Stimulated activated CD8-positive, alpha-beta memory T cell treated with anti-CD3 and anti-CD28 coated beads, Interleukin-15, amount 100 ng/mL, for 24 hours (primary cell): Measurements from ENCODE around the gene CDH22.

Experiments
- DNase-seq: peaks from one replicate; pipeline ENCODE4 v3.0.0-alpha.2; 2020; ENCODE audit warnings: low read depth

The CDH22 gene

GRCh38 chr20:46169245-46170171, 138.8 kb downstream of the CDH22 start:
- no peak for DNase-seq

GRCh38 chr20:46168438-46168837, 139.9 kb downstream of the CDH22 start:
- DNase-seq, result no peak

GRCh38 chr20:46167080-46167479, 141.2 kb downstream of the CDH22 start:
- DNase-seq, result no peak

- DNase-seq, result no peak
These were observed 144.0 kb downstream of the CDH22 start for GRCh38 chr20:46164254-46164653.

- no peak for DNase-seq
These were observed 146.4 kb downstream of the CDH22 start for GRCh38 chr20:46161921-46162320.

GRCh38 chr20:46160661-46161060, 147.6 kb downstream of the CDH22 start:
- DNase-seq, result no peak

GRCh38 chr20:46159101-46159897, 149.0 kb downstream of the CDH22 start:
- DNase-seq, result no peak

- no peak for DNase-seq
These were observed 149.8 kb downstream of the CDH22 start for GRCh38 chr20:46158476-46158987.

GRCh38 chr20:46157625-46158024, 150.7 kb downstream of the CDH22 start:
- no peak for DNase-seq

- no peak for DNase-seq
These were observed 151.2 kb downstream of the CDH22 start for GRCh38 chr20:46157076-46157592.

- DNase-seq, result no peak
These were observed 152.2 kb downstream of the CDH22 start for GRCh38 chr20:46156065-46156464.

- no peak for DNase-seq
These were observed 153.5 kb downstream of the CDH22 start for GRCh38 chr20:46154796-46155195.

- no peak for DNase-seq
These were observed 154.0 kb downstream of the CDH22 start for GRCh38 chr20:46154305-46154704.

- DNase-seq, result no peak
These were observed 155.3 kb downstream of the CDH22 start for GRCh38 chr20:46152824-46153586.

- no peak for DNase-seq
These were observed 156.4 kb downstream of the CDH22 start for GRCh38 chr20:46151936-46152335.

GRCh38 chr20:46150943-46151342, 157.4 kb downstream of the CDH22 start:
- no peak for DNase-seq

- no peak for DNase-seq
These were observed 159.7 kb downstream of the CDH22 start for GRCh38 chr20:46148313-46149208.

GRCh38 chr20:46145713-46146112, 162.6 kb downstream of the CDH22 start:
- no peak for DNase-seq

GRCh38 chr20:46144432-46145025, 163.8 kb downstream of the CDH22 start:
- DNase-seq, result no peak

- DNase-seq, result no peak
These were observed 166.2 kb downstream of the CDH22 start for GRCh38 chr20:46142124-46142523.
